Fibroblast of lung (primary cell): ENCODE results near the gene MLLT10. TPM values are rescaled to one million over a fixed set of nuclear protein-coding genes. Genes with fewer than 3 reads are reported as not detected.

Experiments used
- DNase-seq, 2 donors: peaks; one replicate each; pipeline versions ENCODE4 v3.0.0 to v3.0.0-alpha.2; 2010; ENCODE audit warnings: low read depth in 2 of 2
- H2AFZ ChIP-seq: 2 replicates; pipeline ENCODE4 v1.5.1; 2012; ENCODE audit warnings: low read length, control low read depth, inconsistent platforms
- H3K27ac ChIP-seq: 2 replicates; pipeline ENCODE4 v1.5.1; 2011; ENCODE audit warnings: low read length, control low read depth; ENCODE audit not compliant: insufficient read depth
- H3K27me3 ChIP-seq: 2 replicates; pipeline ENCODE4 v1.5.1; 2011; ENCODE audit warnings: mild to moderate bottlenecking, low read length; ENCODE audit not compliant: control insufficient read depth, insufficient read depth
- H3K36me3 ChIP-seq: 2 replicates; pipeline ENCODE4 v1.5.1; 2011; ENCODE audit warnings: low read length; ENCODE audit not compliant: control insufficient read depth, insufficient read depth
- H3K4me1 ChIP-seq: 2 replicates; pipeline ENCODE4 v1.5.1; 2011; ENCODE audit warnings: low read length; ENCODE audit not compliant: control insufficient read depth, insufficient read depth; ENCODE audit errors: extremely low read depth
- H3K4me2 ChIP-seq: 2 replicates; pipeline ENCODE4 v1.5.1; 2011; ENCODE audit warnings: low read length, control low read depth; ENCODE audit not compliant: insufficient read depth; ENCODE audit errors: extremely low read depth
- H3K4me3 ChIP-seq, 4 experiments: fragments of 200-600 bp in 1 of 4; sonication (generic) in 1 of 4; replicated peaks in 1 of 4; 2 replicates each; pipeline ENCODE4 v1.5.1; 2011 to 2016; ENCODE audit warnings: low read length in 4 of 4, low read depth in 3 of 4, mild to moderate bottlenecking in 3 of 4, control low read depth in 2 of 4, inconsistent platforms in 1 of 4, mixed read lengths in 1 of 4; ENCODE audit not compliant: insufficient read depth in 1 of 4; ENCODE audit errors: control extremely low read depth in 1 of 4
- H3K79me2 ChIP-seq: 2 replicates; pipeline ENCODE4 v1.5.1; 2012; ENCODE audit warnings: mild to moderate bottlenecking, low read length, inconsistent platforms; ENCODE audit not compliant: control insufficient read depth, insufficient read depth
- H3K9ac ChIP-seq: 2 replicates; pipeline ENCODE4 v1.5.1; 2011; ENCODE audit warnings: mild to moderate bottlenecking, low read length, control low read depth; ENCODE audit not compliant: insufficient read depth
- H3K9me3 ChIP-seq: 2 replicates; pipeline ENCODE4 v1.5.1; 2012; ENCODE audit warnings: low read depth, low read length; ENCODE audit not compliant: control insufficient read depth, insufficient read depth
- H4K20me1 ChIP-seq: 2 replicates; pipeline ENCODE4 v1.5.1; 2011; ENCODE audit warnings: low read length; ENCODE audit not compliant: control insufficient read depth, insufficient read depth; ENCODE audit errors: extremely low read depth
- EZH2 ChIP-seq: IDR thresholded peaks from 2 replicates; pipeline ENCODE4 v1.5.1; 2012; ENCODE audit warnings: low read length, control low read depth, mild to moderate bottlenecking; ENCODE audit errors: missing control alignments
- polyA plus RNA-seq, 2 donors: library from polyadenylated mRNA; depleted of rRNA in 1 of 2; stranded (reverse) in 1 of 2; unstranded in 1 of 2; fragments of >200 nt; gene quantifications; 2 replicates each; pipeline ENCODE4 v1.2.1, GENCODE V29; 2011 to 2012; ENCODE audit warnings: missing spikeins in 1 of 2
- total RNA-seq: library from RNA; depleted of rRNA; stranded (reverse); fragments of >200 nt; gene quantifications from 2 replicates; pipeline ENCODE4 v1.2.1, GENCODE V29; 2014
- TF ChIP-seq, protein P1 (sequence below), 2 donors: IDR thresholded peaks in 1 of 2; conservative IDR thresholded peaks in 1 of 2; 1 replicate in 1 of 2; 2 replicates in 1 of 2; pipeline ENCODE4 v1.5.1; 2011 to 2012; ENCODE audit warnings: low read length in 2 of 2, control low read depth in 1 of 2, inconsistent platforms in 1 of 2, low read depth in 1 of 2, mild to moderate bottlenecking in 1 of 2

Gene MLLT10
- total and polyA plus RNA-seq, 2 donors (not counting 1 experiment from before 2014, with no cell fraction given) = 25.6 to 56.3 TPM

DNA sequence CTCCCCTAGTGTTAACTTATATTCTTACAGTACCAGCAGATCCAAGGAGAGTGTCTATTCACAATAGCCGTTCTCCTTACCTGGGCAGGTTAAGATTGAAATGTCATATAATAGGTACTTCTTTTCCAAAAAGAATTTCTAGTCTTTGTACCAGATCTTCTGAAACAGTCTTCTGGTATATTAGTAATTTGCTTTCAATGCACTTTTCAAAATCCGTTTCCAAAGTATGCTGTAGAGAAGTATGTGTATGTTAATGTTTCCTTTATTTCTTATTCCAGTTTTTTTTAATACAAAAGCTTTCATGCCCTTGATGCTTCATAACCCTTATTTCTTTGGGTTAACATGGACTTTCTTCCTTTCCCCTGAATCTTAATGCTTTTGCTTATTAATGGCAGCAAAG lies 188.2 kb downstream of the MLLT10 start:
- H3K27me3 ChIP-seq = no peaks in the 10 kb centered on the region

DNA sequence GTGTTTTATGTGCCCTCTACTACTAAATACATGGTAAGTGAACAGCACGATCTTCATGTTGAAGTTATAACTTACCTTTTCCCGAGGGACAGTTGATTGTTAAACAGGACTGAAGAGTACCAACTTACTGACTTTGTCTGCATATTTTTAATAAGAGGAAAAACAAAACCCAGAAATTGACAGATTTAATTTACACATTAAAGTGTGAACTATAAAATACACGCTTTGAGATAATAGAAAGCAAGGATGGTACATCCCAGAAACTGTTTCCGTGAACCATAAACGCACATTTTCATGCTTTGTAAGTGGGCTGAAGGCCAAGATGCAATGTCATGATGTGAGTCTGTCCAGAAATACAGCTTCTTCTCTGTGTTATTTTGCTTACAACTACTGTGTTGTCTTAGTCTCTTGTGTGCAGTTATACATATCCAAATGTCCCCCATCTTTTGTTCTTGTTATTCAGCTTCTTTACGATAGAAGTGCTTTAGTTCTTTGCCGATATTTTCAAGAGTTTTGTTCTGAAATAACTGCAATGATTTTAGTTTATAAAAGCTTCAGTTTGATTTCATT lies 190.1 kb downstream of the MLLT10 start:
- H2AFZ ChIP-seq = no peak overlapping the region
- H3K27me3 ChIP-seq = no peaks in the 10 kb centered on the region
- TF ChIP-seq EZH2 = no peak
- TF ChIP-seq, protein P1, sequence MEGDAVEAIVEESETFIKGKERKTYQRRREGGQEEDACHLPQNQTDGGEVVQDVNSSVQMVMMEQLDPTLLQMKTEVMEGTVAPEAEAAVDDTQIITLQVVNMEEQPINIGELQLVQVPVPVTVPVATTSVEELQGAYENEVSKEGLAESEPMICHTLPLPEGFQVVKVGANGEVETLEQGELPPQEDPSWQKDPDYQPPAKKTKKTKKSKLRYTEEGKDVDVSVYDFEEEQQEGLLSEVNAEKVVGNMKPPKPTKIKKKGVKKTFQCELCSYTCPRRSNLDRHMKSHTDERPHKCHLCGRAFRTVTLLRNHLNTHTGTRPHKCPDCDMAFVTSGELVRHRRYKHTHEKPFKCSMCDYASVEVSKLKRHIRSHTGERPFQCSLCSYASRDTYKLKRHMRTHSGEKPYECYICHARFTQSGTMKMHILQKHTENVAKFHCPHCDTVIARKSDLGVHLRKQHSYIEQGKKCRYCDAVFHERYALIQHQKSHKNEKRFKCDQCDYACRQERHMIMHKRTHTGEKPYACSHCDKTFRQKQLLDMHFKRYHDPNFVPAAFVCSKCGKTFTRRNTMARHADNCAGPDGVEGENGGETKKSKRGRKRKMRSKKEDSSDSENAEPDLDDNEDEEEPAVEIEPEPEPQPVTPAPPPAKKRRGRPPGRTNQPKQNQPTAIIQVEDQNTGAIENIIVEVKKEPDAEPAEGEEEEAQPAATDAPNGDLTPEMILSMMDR (conservative IDR thresholded peaks at IDR 0.05 in 1 of 2, IDR thresholded peaks at IDR 0.05 in 1 of 2; ENCODE audit: low read depth in 1 of 2, low read length in 2 of 2) = no peak
- H3K79me2 ChIP-seq = no peaks in the 10 kb centered on the region
- H3K27ac ChIP-seq = no peak overlapping the region
- H4K20me1 ChIP-seq = no peaks in the 10 kb centered on the region
- H3K4me2 ChIP-seq = peak overlapping the region; percentile 28
- no peaks in the 10 kb centered on the region for H3K36me3 ChIP-seq
- peak overlapping the region in 1 of 4 experiments; percentile 4 for H3K4me3 ChIP-seq
- DNase-seq = peak; percentile 25 to 53
- no peaks in the 10 kb centered on the region for H3K9me3 ChIP-seq
- no peak overlapping the region for H3K9ac ChIP-seq
- peaks cover 13% of the 10 kb centered on the region for H3K4me1 ChIP-seq

More for the DNA sequence above, 188.2 kb downstream of the MLLT10 start:
- no peak overlapping the region for H3K4me3 ChIP-seq
- no peaks in the 10 kb centered on the region for H3K36me3 ChIP-seq
- no peak overlapping the region for H2AFZ ChIP-seq
- no peak overlapping the region for H3K9ac ChIP-seq
- no peaks in the 10 kb centered on the region for H3K9me3 ChIP-seq
- no peaks in the 10 kb centered on the region for H4K20me1 ChIP-seq
- H3K27ac ChIP-seq = no peak overlapping the region
- no peak for TF ChIP-seq EZH2
- peaks cover 13% of the 10 kb centered on the region for H3K4me1 ChIP-seq
- no peaks in the 10 kb centered on the region for H3K79me2 ChIP-seq
- H3K4me2 ChIP-seq = no peak overlapping the region
- DNase-seq = no peak

DNA sequence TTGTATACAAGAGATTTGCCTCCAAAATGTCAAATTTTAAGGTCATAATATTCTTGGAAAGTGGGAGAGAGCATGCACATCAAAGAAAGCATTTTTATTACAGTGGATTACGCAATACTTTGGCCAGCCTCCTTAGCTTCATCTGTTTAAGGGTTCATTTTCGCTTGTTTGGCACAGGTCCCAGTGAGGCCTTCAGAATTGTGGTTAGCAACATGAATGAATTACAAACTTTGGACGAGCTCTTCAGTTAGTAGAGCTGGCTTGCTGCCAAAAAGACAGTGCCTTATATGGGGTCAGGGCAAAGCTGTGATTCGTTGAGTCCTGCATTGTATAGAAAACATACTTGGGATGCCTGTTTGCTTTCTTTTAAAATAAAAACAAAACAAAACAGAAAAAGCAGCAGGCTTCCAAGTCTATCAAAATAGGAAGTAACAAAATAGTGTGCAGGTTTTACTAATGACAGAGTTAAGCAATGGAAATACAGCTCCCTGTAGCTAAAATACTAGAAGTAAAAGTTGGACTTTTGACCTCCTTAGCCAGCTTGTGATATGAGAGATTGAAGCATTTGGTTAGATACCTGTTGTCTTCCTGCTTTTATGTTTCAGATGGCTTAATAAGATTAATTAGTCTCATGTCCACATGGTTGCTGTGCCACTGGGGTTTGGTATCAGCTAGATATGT lies 190.8 kb downstream of the MLLT10 start:
- Histone ChIP-seq H3K9me3 (no peaks in the 10 kb centered on the region), H3K9ac (no peak overlapping the region), H3K4me3 (no peak overlapping the region), H3K27ac (no peak overlapping the region), H2AFZ (no peak overlapping the region), H3K4me2 (peak overlapping the region; percentile 28), H3K4me1 (peaks cover 13% of the 10 kb centered on the region), H3K79me2 (no peaks in the 10 kb centered on the region), H3K36me3 (no peaks in the 10 kb centered on the region), H3K27me3 (no peaks in the 10 kb centered on the region), H4K20me1 (no peaks in the 10 kb centered on the region)
- TF ChIP-seq, protein P1 (conservative IDR thresholded peaks at IDR 0.05 in 1 of 2, IDR thresholded peaks at IDR 0.05 in 1 of 2; ENCODE audit: low read depth in 1 of 2, low read length in 2 of 2) = no peak
- TF ChIP-seq EZH2 = no peak
- peak; percentile 99 to 100 for DNase-seq
